Hepatocyte (in vitro differentiated cells): ENCODE measurements around the gene AQP12A.

Source experiments
- EZH2 ChIP-seq: fragments of 200-600 bp; sonication (generic); IDR thresholded peaks from 2 replicates; pipeline ENCODE4 v1.6.1; 2016; ENCODE audit warnings: antibody characterized with exemption, mild to moderate bottlenecking, borderline replicate concordance
- TF ChIP-seq, protein P1 (sequence below): fragments of 200-600 bp; sonication (generic); IDR thresholded peaks from 2 replicates; pipeline ENCODE4 v1.5.1; 2016; ENCODE audit warnings: antibody characterized with exemption, mild to moderate bottlenecking; ENCODE audit not compliant: poor library complexity

- TF ChIP-seq, protein P1, sequence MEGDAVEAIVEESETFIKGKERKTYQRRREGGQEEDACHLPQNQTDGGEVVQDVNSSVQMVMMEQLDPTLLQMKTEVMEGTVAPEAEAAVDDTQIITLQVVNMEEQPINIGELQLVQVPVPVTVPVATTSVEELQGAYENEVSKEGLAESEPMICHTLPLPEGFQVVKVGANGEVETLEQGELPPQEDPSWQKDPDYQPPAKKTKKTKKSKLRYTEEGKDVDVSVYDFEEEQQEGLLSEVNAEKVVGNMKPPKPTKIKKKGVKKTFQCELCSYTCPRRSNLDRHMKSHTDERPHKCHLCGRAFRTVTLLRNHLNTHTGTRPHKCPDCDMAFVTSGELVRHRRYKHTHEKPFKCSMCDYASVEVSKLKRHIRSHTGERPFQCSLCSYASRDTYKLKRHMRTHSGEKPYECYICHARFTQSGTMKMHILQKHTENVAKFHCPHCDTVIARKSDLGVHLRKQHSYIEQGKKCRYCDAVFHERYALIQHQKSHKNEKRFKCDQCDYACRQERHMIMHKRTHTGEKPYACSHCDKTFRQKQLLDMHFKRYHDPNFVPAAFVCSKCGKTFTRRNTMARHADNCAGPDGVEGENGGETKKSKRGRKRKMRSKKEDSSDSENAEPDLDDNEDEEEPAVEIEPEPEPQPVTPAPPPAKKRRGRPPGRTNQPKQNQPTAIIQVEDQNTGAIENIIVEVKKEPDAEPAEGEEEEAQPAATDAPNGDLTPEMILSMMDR = no peak
- no peak for TF ChIP-seq EZH2
Measured at GRCh38 chr2:240720686-240721595, 29.3 kb downstream of the AQP12A start.
